Chondrocyte (in vitro differentiated cells): Measurements from ENCODE around the gene COLEC11. TPM values are rescaled to one million over a fixed set of nuclear protein-coding genes. Genes with fewer than 3 reads are reported as not detected.

Source experiments
- DNase-seq: peaks from one replicate; pipeline ENCODE4 v3.0.0; 2021; ENCODE audit warnings: mixed read lengths, low spot score
- H3K27ac Mint-ChIP-seq: one replicate; pipeline ENCODE4 v1.8.0; 2021; ENCODE audit warnings: mild to moderate bottlenecking, moderate library complexity, mixed read lengths; ENCODE audit not compliant: unreplicated experiment
- H3K27me3 Mint-ChIP-seq: 2 replicates; pipeline ENCODE4 v1.8.0; 2021; ENCODE audit warnings: low read depth, mixed read lengths
- H3K36me3 Mint-ChIP-seq: 2 replicates; pipeline ENCODE4 v1.8.0; 2021; ENCODE audit warnings: low read depth, mixed read lengths
- H3K4me1 Mint-ChIP-seq: 2 replicates; pipeline ENCODE4 v1.8.0; 2021; ENCODE audit warnings: low read depth, mild to moderate bottlenecking, mixed read lengths
- H3K4me3 Mint-ChIP-seq: one replicate; pipeline ENCODE4 v1.8.0; 2021; ENCODE audit warnings: mild to moderate bottlenecking, moderate library complexity, mixed read lengths; ENCODE audit not compliant: unreplicated experiment
- H3K9me3 Mint-ChIP-seq: 2 replicates; pipeline ENCODE4 v1.8.0; 2021; ENCODE audit warnings: low read depth, mixed read lengths
- total RNA-seq: library from RNA; stranded (reverse); gene quantifications from 3 replicates; pipeline ENCODE4 v1.2.1, GENCODE V29; 2021
- TF ChIP-seq, protein P1 (sequence below): fragments of 200-600 bp; sonication (generic); IDR thresholded peaks from 2 replicates; pipeline ENCODE4 v1.5.0; 2021; ENCODE audit warnings: antibody characterized with exemption, mild to moderate bottlenecking, moderate library complexity

Gene COLEC11
- total RNA-seq, 1 donor from 2014 or later, result not detected

DNA sequence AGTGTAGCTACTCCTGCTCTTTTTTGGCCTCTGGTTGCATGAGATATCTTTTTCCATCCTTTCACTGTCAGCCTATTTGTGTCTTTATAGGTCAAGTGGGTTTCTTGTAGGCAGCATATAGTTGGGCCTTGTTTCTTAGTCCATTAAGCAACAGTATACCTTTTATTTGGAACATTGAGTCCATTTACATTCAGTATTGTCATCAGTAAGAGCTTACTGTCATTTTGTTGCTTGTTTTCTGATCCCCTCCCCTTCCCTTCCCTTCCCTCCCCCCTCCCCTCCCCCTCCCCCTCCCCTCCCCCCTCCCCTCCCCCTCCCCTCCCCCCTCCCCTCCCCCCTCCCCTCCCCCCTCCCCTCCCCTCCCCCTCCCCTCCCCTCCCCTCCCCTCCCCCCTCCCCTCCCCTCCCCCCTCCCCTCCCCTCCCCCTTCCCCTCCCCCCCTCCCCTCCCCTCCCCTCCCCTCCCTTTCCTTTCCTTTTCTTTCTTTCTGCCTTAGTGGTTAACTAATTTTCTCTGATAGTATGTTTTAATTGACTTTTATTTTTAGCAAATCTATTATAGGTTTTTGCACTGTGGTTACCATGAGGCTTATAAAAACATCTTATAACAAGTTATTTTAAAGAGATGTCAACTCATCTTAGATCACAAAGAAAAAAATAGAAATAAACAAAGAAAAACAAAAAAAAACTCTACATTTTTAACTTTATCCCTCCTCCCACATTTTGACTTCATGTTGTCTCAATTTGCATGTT, 95.3 kb downstream of the COLEC11 start:
- Mint-ChIP-seq H3K36me3 (no peaks in the 10 kb centered on the region), H3K4me1 (peaks cover 3% of the 10 kb centered on the region), H3K27ac (no peak overlapping the region), H3K4me3 (no peak overlapping the region), H3K27me3 (peaks cover 36% of the 10 kb centered on the region), H3K9me3 (peaks cover 12% of the 10 kb centered on the region)
- TF ChIP-seq, protein P1, sequence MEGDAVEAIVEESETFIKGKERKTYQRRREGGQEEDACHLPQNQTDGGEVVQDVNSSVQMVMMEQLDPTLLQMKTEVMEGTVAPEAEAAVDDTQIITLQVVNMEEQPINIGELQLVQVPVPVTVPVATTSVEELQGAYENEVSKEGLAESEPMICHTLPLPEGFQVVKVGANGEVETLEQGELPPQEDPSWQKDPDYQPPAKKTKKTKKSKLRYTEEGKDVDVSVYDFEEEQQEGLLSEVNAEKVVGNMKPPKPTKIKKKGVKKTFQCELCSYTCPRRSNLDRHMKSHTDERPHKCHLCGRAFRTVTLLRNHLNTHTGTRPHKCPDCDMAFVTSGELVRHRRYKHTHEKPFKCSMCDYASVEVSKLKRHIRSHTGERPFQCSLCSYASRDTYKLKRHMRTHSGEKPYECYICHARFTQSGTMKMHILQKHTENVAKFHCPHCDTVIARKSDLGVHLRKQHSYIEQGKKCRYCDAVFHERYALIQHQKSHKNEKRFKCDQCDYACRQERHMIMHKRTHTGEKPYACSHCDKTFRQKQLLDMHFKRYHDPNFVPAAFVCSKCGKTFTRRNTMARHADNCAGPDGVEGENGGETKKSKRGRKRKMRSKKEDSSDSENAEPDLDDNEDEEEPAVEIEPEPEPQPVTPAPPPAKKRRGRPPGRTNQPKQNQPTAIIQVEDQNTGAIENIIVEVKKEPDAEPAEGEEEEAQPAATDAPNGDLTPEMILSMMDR, result no peak
- no peak for DNase-seq

DNA sequence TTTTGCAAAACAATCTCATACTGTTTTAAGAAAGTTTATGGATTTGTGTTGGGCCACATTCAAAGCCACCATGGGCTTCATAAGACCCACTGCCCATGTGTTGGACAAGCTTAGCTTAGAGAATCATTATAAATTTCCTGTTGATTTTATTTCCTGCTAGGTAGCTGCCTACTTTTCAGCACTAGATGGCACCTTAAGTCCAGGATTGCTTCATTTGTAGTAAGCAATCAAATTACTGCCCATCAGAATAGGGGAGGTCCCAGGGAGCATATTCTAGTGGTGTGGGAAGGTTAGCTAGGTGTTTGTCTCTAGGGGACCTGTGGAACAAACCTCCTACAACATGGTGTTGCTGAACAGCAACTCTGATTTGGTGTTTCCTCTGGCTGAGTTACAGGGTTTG, 97.5 kb downstream of the COLEC11 start:
- no peak for DNase-seq
- peaks cover 31% of the 10 kb centered on the region for H3K27me3 Mint-ChIP-seq
- H3K4me1 Mint-ChIP-seq, result peaks cover 5% of the 10 kb centered on the region
- H3K36me3 Mint-ChIP-seq, result no peaks in the 10 kb centered on the region
- no peak overlapping the region for H3K4me3 Mint-ChIP-seq
- H3K9me3 Mint-ChIP-seq, result peaks cover 12% of the 10 kb centered on the region
- TF ChIP-seq, protein P1, result peak; percentile 82
- no peak overlapping the region for H3K27ac Mint-ChIP-seq

Other genes starting within 250 kb of the COLEC11 start
- 17.8 to 26.8 TPM (median 18.2 TPM) in 3 replicates for gene EIPR1, start 217.3 kb upstream of the COLEC11 start, total RNA-seq
- gene TRAPPC12, start 215.4 kb upstream of the COLEC11 start, total RNA-seq, result 71.0 to 92.9 TPM (median 73.3 TPM) in 3 replicates
- 38.0 to 51.2 TPM (median 41.8 TPM) in 3 replicates for gene ADI1, start 75.6 kb upstream of the COLEC11 start, total RNA-seq
- 28.9 to 32.7 TPM (median 29.2 TPM) in 3 replicates for gene RNASEH1, start 36.8 kb upstream of the COLEC11 start, total RNA-seq
- gene RPS7, start 19.9 kb upstream of the COLEC11 start, total RNA-seq, result 724 to 826 TPM (median 808 TPM) in 3 replicates
- gene ALLC, start 63.1 kb downstream of the COLEC11 start, total RNA-seq, result not detected in 3 replicates
- gene DCDC2C, start 108.5 kb downstream of the COLEC11 start, total RNA-seq, result not detected in 3 replicates